Activated CD4-positive, CD25-positive, alpha-beta regulatory T cell treated with anti-CD3 and anti-CD28 coated beads, Interleukin-2, amount 50 U/mL, for 24 hours (primary cell): ENCODE results near the gene VAV2.

Experiments
- ATAC-seq, 2 donors: fragments of 150-1000 bp; cut with Tn5 transposase; one replicate each; pipeline ENCODE4 v1.10.0; 2021; ENCODE audit warnings: mild to moderate bottlenecking in 1 of 2, moderate library complexity in 1 of 2

Gene VAV2

GRCh38 chr9:133792721-133793470 lies 199.2 kb downstream of the VAV2 start:
- ATAC-seq = peak; percentile 36 to 68

- no peak for ATAC-seq
These were observed 200.1 kb downstream of the VAV2 start for GRCh38 chr9:133791735-133792649.

- ATAC-seq = no peak
These were observed 201.1 kb downstream of the VAV2 start for GRCh38 chr9:133791069-133791468.

DNA sequence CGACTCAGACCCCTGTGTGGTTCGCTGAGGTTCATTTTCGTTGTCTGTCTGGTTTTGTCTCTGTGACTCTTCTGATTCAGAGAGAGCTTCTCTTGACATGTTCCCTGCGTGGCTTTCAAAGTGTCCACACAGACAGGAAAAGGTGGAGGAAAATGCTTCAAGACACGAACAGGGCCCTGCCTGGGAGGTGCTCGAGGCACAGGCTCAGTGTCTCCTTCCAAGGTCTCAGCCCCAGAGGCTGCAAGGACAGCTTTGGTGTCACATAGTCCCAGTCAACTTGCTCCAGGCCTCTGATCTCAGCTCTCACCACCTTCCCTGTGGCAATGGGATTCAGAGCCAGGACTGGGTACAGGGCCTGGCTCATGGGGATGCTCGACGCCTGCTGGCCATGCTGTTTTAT lies 202.3 kb downstream of the VAV2 start:
- no peak for ATAC-seq

GRCh38 chr9:133788819-133789717 lies 203.1 kb downstream of the VAV2 start:
- no peak for ATAC-seq

DNA sequence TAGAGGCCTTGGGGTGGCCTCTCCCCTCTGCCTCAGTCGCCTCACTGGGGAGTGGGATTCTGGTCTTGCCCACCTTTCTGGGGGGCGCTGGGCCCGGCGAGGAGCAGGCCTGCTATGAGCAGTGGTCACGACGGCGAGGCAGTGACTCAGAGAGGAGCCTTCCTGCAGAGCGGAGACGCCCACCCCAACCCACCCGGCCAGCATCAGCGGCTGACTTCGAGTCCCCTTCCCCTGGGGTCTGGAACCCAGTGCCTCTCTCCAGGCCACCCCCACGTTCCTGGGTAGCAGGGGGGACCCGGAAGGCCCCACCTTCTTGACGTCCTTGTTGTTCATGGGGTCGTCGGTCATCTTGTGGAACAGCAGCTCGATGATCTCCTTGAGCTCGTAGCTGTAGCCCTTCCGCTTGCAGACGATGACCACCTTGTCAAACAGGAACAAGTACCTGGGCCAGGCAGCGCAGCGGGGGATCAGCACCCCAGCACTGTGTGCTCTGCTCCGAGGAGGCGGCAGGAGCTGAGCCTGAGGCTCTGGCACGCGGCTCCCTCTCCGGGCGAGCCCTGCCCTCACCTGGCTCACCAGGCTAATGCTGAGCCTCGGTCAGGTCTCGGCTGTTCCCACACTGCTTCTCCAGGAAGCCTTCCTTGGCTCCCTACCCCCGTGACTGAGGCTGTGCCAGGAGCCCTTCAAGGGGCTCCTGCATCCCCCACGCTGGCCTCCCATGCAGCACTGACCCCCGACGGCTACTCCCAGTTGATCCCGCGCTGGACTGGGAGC lies 203.9 kb downstream of the VAV2 start:
- ATAC-seq = no peak

- peak; percentile 23 to 40 for ATAC-seq
These were observed 204.4 kb downstream of the VAV2 start for GRCh38 chr9:133787754-133788025.

- no peak for ATAC-seq
These were observed 205.0 kb downstream of the VAV2 start for GRCh38 chr9:133786907-133787753.

DNA sequence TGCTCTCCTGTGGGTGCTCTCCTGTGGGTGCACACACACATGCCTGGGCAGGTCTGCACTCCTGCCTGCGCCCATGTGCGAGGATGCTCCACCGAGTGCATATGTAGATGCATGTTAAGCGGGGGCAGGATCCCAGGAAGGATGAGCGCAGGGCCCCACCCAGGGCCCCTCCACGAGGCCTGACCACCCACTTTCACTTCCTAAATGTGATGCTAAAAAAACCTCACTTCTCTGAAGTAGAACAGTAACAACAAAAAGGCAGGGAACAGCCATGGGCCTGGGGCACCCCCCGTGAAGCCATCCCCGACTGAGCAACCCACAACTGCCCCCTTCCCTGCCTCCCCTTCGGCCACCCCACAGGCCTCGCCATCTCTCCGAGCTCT lies 205.8 kb downstream of the VAV2 start:
- peak; percentile 15 to 17 for ATAC-seq

DNA sequence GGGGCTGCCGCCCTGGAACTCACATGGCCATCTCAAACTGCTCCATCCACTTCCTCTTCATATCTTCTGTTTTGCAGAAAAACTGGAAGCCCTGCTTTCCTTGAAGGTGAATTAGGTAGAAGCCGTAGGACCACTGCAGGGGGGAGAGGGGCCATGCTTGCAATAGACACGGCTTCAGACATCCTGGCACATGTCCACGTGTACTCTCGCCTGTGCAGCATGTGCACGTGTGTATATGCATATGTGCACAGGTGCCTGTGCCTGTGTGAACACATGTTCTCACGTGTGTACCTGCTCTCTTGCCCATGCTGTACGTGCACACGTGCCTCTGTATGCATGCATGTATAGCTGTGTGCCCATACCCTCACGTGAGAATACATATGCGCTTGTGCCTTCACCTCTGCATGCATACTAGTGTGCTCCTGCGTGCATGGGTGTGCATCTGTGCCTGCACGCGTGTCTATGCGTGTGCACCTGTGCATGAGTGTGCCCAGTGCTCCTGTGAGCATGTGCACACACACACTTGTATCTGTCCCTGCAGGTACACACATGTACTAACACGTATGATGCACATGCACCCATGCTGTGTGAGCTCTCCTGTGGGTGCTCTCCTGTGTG lies 206.3 kb downstream of the VAV2 start:
- ATAC-seq = no peak

DNA sequence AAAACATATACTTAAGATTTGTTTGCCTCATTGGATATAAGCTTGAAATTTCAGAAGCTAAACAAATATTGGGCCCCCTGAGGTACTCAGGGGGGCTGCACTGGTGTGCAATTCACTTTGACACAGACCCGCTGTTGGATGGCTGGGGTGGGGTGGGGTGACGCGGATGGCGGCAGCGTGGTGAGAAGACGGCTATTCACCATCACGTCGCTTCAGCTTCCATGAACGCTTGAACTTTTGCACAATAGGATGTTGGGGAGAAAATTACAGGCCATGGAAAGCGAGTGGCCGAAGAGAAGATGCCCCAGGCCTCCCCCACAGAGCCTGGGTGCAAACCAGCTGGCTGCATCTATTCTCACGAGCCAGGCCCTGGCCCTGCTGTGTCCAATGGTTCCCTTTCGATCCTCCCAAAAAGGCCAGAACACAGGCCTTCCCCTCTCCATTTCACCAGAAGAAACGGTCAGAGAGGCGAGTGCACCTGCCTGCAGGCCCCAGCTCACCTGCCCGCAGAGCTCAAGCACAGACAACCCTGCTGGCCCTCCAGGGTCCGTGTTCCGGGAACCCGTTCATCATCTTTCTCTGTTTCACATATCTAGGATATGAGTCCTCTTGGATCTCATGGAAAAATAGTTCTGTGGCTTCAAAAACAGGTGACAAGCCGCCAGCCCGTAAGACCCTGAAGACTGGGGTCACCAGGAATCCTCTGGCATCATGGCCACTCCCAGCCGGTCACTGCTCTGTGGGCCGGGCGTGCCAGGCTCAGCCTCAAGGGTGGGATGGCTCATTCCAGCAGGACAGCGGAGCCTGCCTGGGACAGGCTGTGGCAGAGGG lies 207.2 kb downstream of the VAV2 start:
- ATAC-seq = no peak

DNA sequence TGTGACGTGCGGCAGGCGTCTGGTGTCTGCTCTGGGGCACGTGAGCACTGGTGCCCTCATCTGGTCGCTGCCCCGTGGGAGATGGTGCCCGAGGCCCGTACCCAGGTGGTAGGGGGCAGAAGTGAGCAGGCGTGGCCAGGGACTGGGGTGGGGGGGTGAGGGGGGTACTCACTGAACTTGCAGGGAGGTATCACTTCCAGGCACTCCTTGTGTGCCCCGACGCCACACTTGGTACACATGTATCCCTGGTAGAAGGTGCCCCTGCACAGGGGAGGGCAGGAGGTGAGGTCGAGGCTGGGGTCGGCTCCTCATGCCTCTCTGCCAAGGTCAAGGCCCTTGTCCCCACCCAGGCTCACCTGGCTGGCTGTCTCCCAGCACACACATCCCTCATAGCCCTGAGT lies 208.8 kb downstream of the VAV2 start:
- no peak for ATAC-seq

DNA sequence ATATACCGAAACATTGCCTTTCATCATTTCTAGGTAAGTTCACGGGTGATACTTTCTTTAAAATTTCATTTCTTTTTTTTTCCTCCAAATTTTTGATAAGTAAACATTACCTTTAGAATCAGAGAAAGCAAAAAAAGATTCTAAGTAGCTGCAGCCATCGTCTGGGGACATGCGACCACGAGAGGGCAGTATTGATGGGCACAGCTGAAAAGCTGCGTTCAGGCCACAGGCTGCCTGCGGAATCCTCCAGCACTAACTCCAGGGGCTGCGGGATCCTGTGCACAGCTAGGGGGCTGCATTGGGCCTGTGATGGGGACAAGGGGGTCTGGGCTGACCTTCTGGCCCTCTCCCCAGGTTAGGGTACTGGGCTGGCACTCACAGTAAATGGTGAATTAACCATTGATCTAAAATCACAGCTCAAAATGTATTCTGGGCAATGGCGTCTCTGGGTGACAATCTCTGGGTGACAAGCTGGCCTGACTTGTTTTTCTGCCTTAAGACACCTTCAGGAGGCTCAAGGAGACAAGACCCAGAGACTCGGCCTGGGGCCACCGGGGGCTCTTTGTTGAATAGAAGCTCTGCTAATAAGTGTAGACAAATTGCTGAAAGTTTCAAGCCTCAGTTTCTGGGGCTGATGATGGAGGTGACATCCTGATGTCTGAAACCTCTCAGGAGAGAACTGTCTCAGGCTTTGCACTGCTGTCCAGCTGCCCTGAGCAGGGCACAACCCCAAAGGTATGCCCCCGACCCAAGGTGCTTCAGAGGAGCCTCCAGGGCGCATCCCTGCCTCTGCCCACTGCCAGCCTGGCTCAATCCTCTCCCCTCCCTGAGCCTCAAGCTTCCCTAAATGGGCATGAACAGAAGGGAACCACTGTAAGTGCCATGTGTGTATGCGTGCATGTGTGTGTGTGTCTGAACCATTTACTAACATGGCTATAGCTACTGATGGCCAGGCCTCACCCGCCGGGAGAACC lies 209.7 kb downstream of the VAV2 start:
- peak in 1 of 2 donors; percentile 55 for ATAC-seq

DNA sequence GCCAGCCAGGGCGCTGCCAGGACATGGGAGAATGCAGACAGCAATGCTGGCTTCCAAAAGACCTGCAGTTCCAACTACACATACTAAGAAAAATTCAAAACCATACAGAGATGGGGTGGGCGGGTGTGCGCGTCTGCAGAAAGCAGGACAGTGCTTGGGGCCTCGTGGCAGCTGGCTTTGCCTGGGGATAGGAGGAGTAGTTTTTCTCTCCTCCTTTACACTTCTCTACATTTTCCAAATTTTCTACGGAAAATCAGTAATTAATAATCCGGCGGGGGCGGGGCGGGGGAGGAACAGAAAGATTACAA lies 210.3 kb downstream of the VAV2 start:
- no peak for ATAC-seq

DNA sequence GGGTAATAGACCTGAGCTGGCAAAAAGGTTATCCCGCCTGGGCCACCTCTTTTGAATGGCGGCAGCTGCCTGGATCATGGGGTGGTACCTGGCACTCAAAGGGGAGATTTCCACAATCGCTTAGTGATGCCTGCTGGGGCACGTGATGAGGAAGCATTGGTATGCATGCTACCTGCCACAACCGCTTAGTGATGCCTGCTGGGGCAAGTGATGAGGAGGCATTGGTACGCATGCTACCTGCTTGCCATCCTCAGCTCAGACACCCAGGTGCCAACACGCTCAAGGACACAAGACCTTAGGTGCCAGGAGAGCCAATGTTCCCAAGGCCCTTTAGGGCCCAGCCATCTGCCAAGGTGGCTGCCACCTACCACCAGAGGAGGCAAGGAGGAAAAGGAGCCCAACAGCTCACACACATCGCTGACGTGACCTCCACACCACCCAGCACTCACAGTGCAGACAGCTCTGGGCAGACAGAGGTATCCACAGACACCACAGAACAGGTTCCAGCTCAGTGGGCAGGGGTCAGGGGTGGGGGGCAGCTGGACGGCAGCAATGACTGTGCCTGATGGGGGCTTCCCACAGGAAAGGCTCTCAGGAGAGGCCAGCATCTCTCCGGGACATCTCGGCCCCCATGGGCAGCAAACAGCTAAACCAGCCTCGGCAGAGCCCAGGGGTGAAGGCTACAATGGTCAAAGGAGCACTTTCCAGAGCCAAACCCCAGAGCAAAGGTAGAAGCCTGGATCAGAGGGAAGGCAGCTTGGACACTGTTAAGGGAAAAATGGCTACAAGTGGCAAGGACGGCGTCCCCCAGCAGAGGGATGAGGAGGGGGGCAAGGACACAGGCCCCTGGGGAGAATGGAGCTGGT lies 210.9 kb downstream of the VAV2 start:
- no peak for ATAC-seq

GRCh38 chr9:133780404-133780945 lies 211.6 kb downstream of the VAV2 start:
- no peak for ATAC-seq
